ENCODE data around the gene TUBG1. TPM values are rescaled to one million over a fixed set of nuclear protein-coding genes. Genes with fewer than 3 reads are reported as not detected.

The TUBG1 gene
- total RNA-seq, 1 experiment from 2014 or later, result 114 TPM

DNA sequence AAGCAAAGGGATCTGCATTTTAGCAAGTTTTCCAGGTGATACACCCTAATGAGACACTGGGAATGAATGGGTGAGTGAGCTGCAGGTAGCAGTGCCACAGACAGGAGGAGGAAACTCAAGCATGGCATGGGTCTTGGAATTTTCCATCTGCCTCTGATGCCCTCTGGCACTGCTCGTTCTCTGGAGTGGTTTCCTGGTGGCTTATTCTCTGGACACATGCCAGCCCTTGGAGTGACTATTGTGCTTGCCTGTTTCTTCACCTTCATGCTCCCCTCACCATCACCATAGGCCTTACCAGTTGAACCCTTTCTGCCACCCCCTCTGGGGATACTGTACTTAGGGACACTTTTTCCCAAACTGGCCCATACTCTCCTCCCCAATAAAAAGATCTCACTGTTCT, 45.9 kb upstream of the TUBG1 start:
- Histone ChIP-seq H3K36me3 (ENCODE audit: low read depth, low read length) (peaks cover 6% of the 10 kb centered on the region; the same call in 1 of the 2 replicates), H3K4me1 (ENCODE audit: insufficient read depth, low read length) (peaks cover 25% of the 10 kb centered on the region), H4K20me1 (ENCODE audit: low read length) (no peaks in the 10 kb centered on the region), H3K9me3 (ENCODE audit: low read length) (no peaks in the 10 kb centered on the region), H3K27me3 (ENCODE audit: low read length) (no peaks in the 10 kb centered on the region), H3F3A (ENCODE audit: low read length, unreplicated experiment) (no peaks in the 10 kb centered on the region), H3K27ac (ENCODE audit: low read length) (peak overlapping the region; percentile 76), H3K9me2 (replicated peaks; ENCODE audit: low read length) (no peaks in the 10 kb centered on the region), H3K79me2 (ENCODE audit: low read length) (peaks cover 45% of the 10 kb centered on the region), H3K4me2 (ENCODE audit: low read length) (peak overlapping the region; percentile 99), H2AFZ (ENCODE audit: low read length) (no peak overlapping the region), H3K9ac (ENCODE audit: low read length) (peak overlapping the region; percentile 95), H3K4me3 (ENCODE audit: low read length) (peak overlapping the region; percentile 83)
- ATAC-seq (0 out of 2 replicates have a peak, but pooled peaks have one; percentile 5), DNase-seq (peak; percentile 61)
- POLR2A ChIA-PET (ENCODE audit: unreplicated experiment), result no interaction called here
- CTCF ChIA-PET, result no interaction called here
- BruUV-seq (replicated peaks), result no TSS peak
- intact Hi-C loops (cut with micrococcal nuclease), result no loop called here
- TF ChIP-seq EZH2 (IDR thresholded peaks at IDR 0.05; ENCODE audit: low read length, unreplicated experiment) (no peak), CTCF (conservative IDR thresholded peaks at IDR 0.05; ENCODE audit: low read depth, low read length) (no peak), EZH2phosphoT487 (IDR thresholded peaks at IDR 0.05; ENCODE audit: borderline replicate concordance, low read length) (no peak)

DNA sequence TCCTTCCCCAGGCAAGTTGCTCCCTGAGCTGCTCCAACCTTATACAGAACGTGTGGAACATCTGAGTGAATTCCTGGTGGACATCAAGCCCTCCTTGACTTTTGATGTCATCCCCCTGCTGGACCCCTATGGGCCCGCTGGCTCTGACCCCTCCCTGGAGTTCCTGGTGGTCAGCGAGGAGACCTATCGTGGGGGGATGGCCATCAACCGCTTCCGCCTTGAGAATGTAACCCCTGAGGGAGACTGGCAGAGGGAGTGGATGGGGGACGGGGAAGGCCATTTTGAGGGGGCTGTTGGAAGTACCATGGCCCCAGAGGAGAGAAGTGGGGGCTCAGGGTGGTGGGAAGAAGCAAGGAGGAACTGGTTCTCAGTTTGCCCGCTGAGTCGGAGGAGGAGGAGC, 45.5 kb upstream of the TUBG1 start:
- POLR2A ChIA-PET (ENCODE audit: unreplicated experiment), result no interaction called here
- Histone ChIP-seq H3K27me3 (ENCODE audit: low read length) (no peaks in the 10 kb centered on the region), H3K9ac (ENCODE audit: low read length) (no peak overlapping the region), H3K36me3 (ENCODE audit: low read depth, low read length) (peaks cover 6% of the 10 kb centered on the region; the same call in 1 of the 2 replicates), H3F3A (ENCODE audit: low read length, unreplicated experiment) (no peaks in the 10 kb centered on the region), H3K79me2 (ENCODE audit: low read length) (peaks cover 50% of the 10 kb centered on the region), H3K9me2 (replicated peaks; ENCODE audit: low read length) (no peaks in the 10 kb centered on the region), H2AFZ (ENCODE audit: low read length) (no peak overlapping the region), H4K20me1 (ENCODE audit: low read length) (no peaks in the 10 kb centered on the region), H3K4me2 (ENCODE audit: low read length) (peak overlapping the region; percentile 99), H3K4me3 (ENCODE audit: low read length) (peak overlapping the region; percentile 83; the same call in 1 of the 2 replicates), H3K9me3 (ENCODE audit: low read length) (no peaks in the 10 kb centered on the region), H3K4me1 (ENCODE audit: insufficient read depth, low read length) (peaks cover 25% of the 10 kb centered on the region), H3K27ac (ENCODE audit: low read length) (no peak overlapping the region)
- DNase-seq (no peak), ATAC-seq (no peak)
- BruUV-seq (replicated peaks), result no TSS peak
- CTCF ChIA-PET, result no interaction called here
- TF ChIP-seq EZH2phosphoT487 (IDR thresholded peaks at IDR 0.05; ENCODE audit: borderline replicate concordance, low read length) (no peak), CTCF (conservative IDR thresholded peaks at IDR 0.05; ENCODE audit: low read depth, low read length) (no peak), EZH2 (IDR thresholded peaks at IDR 0.05; ENCODE audit: low read length, unreplicated experiment) (no peak)
- intact Hi-C loops (cut with micrococcal nuclease), result no loop called here

DNA sequence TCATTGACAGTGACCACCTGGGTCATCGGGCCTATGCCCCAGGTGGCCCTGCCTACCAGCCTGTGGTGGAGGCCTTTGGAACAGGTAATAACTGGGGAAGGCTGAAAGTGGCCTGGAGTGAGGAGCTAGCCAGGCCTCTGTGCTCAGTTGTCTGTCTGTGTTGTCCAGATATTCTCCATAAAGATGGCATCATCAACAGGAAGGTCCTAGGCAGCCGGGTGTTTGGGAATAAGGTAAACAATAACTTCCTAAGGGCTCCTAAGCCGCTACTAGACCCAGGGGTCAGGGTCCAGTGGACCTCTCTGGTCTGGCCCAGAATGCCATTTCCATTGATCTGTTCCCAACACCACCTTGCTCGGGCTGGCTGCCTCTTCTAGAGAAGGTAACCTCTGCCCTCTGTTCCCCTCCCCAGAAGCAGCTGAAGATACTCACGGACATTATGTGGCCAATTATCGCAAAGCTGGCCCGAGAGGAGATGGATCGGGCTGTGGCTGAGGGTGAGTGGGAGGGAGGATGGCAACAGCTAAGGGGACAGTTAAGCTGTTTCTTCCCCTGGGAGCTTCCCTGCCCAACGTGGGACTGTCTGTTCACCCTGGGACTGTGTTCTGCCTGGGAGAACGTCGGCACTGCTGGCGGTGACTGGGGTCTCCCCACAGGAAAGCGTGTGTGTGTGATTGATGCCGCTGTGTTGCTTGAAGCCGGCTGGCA, 44.5 kb upstream of the TUBG1 start:
- Histone ChIP-seq H3K36me3 (ENCODE audit: low read depth, low read length) (peaks cover 13% of the 10 kb centered on the region; the same call in 1 of the 2 replicates), H3F3A (ENCODE audit: low read length, unreplicated experiment) (no peaks in the 10 kb centered on the region), H2AFZ (ENCODE audit: low read length) (no peak overlapping the region), H3K4me1 (ENCODE audit: insufficient read depth, low read length) (peaks cover 25% of the 10 kb centered on the region), H3K9ac (ENCODE audit: low read length) (no peak overlapping the region), H3K9me2 (replicated peaks; ENCODE audit: low read length) (no peaks in the 10 kb centered on the region), H4K20me1 (ENCODE audit: low read length) (no peaks in the 10 kb centered on the region), H3K9me3 (ENCODE audit: low read length) (no peaks in the 10 kb centered on the region), H3K27me3 (ENCODE audit: low read length) (no peaks in the 10 kb centered on the region), H3K4me3 (ENCODE audit: low read length) (no peak overlapping the region), H3K4me2 (ENCODE audit: low read length) (no peak overlapping the region), H3K27ac (ENCODE audit: low read length) (no peak overlapping the region), H3K79me2 (ENCODE audit: low read length) (peaks cover 55% of the 10 kb centered on the region)
- intact Hi-C loops (cut with micrococcal nuclease), result no loop called here
- TF ChIP-seq EZH2 (IDR thresholded peaks at IDR 0.05; ENCODE audit: low read length, unreplicated experiment), result no peak
- TF ChIP-seq CTCF (conservative IDR thresholded peaks at IDR 0.05; ENCODE audit: low read depth, low read length), result no peak
- no peak for TF ChIP-seq EZH2phosphoT487 (IDR thresholded peaks at IDR 0.05; ENCODE audit: borderline replicate concordance, low read length)
- ChIA-PET POLR2A (ENCODE audit: unreplicated experiment) (interaction anchor here (0.6 kb wide), 1 partner anchor 549 kb away, joined by 3 read pairs; no protein-coding TSS in a partner anchor), CTCF (no interaction called here)
- no peak for DNase-seq
- no TSS peak for BruUV-seq (replicated peaks)
- ATAC-seq, result no peak

Measured in PC-3 (cell line).